HEK293 (cell line): ENCODE measurements around the gene HMGN2.
A peak's percentile ranks its signal among the peaks of the same experiment; 100 is the strongest.

ENCODE experiments used
- CTCF ChIA-PET: fragments of 350-600 bp; formaldehyde crosslinking; extraction: SDS; loops from one replicate; lab custom pipeline; 2021; ENCODE audit warnings: antibody characterized with exemption; lab: Yijun Ruan, JAX
- POLR2A ChIA-PET: fragments of 300-600 bp; formaldehyde crosslinking; extraction: SDS; loops from one replicate; lab custom pipeline; 2020; ENCODE audit warnings: antibody characterized with exemption, inconsistent platforms; lab: Yijun Ruan, JAX
- H3K27ac ChIP-seq: fragments of 200-500 bp; sonication (Bioruptor generic); 2 replicates; pipeline ENCODE4 v1.5.1; 2014; ENCODE audit warnings: low read depth, low read length, control low read depth, inconsistent platforms; ENCODE audit errors: extremely low read depth
- H3K36me3 ChIP-seq, 2 experiments: fragments of 200-500 bp in 1 of 2; sonication (Bioruptor generic) in 1 of 2; 1 replicate in 1 of 2; 2 replicates in 1 of 2; pipeline ENCODE4 v1.5.1; 2014 to 2017; ENCODE audit warnings: inconsistent platforms in 2 of 2, low read length in 2 of 2; ENCODE audit not compliant: control insufficient read depth in 2 of 2, insufficient read depth in 1 of 2
- H3K4me1 ChIP-seq: fragments of 200-500 bp; sonication (Bioruptor generic); 2 replicates; pipeline ENCODE4 v1.5.1; 2014; ENCODE audit warnings: mild to moderate bottlenecking, low read length, inconsistent platforms; ENCODE audit not compliant: control insufficient read depth, insufficient read depth
- H3K4me3 ChIP-seq: 2 replicates; pipeline ENCODE4 v1.5.1; 2011; ENCODE audit warnings: low read depth, mild to moderate bottlenecking, control low read depth, low read length, moderate library complexity
- H3K9me3 ChIP-seq: fragments of 200-500 bp; sonication (Bioruptor generic); 2 replicates; pipeline ENCODE4 v1.5.1; 2014; ENCODE audit warnings: low read depth, low read length, inconsistent platforms; ENCODE audit not compliant: control insufficient read depth, insufficient read depth
- FEZF1 ChIP-seq: fragments of 450-650 bp; formaldehyde crosslinking; IDR thresholded peaks from 2 replicates; pipeline ENCODE4 v1.5.1; 2016; ENCODE audit warnings: missing biosample characterization, missing genetic modification characterization
- KLF10 ChIP-seq: fragments of 450-650 bp; IDR thresholded peaks from 2 replicates; pipeline ENCODE4 v1.5.1; 2018; ENCODE audit warnings: missing biosample characterization, mild to moderate bottlenecking, missing genetic modification characterization
- MEIS1 ChIP-seq: sonication (generic); formaldehyde crosslinking; IDR thresholded peaks from 2 replicates; pipeline ENCODE4 v1.8.1; 2022; ENCODE audit warnings: missing genetic modification reagents, mild to moderate bottlenecking, borderline replicate concordance
- SETDB1 ChIP-seq: IDR thresholded peaks from one replicate; pipeline ENCODE4 v1.6.1; 2017; ENCODE audit warnings: mild to moderate bottlenecking, low read length, moderate library complexity, mixed read lengths; ENCODE audit not compliant: insufficient read length
- SP2 ChIP-seq: fragments of 450-650 bp; formaldehyde crosslinking; IDR thresholded peaks from 2 replicates; pipeline ENCODE4 v1.5.1; 2016; ENCODE audit warnings: missing biosample characterization, missing genetic modification characterization
- YY2 ChIP-seq: fragments of 450-650 bp; formaldehyde crosslinking; IDR thresholded peaks from 2 replicates; pipeline ENCODE4 v1.5.1; 2016; ENCODE audit warnings: missing biosample characterization, missing genetic modification characterization
- ZFP3 ChIP-seq: fragments of 450-650 bp; formaldehyde crosslinking; IDR thresholded peaks from 2 replicates; pipeline ENCODE4 v1.5.1; 2016; ENCODE audit warnings: low read depth, missing biosample characterization, missing genetic modification characterization
- ZNF10 ChIP-seq: fragments of 450-650 bp; formaldehyde crosslinking; IDR thresholded peaks from 2 replicates; pipeline ENCODE4 v1.5.1; 2017; ENCODE audit warnings: missing biosample characterization, missing genetic modification characterization
- ZNF140 ChIP-seq: fragments of 450-650 bp; formaldehyde crosslinking; IDR thresholded peaks from 2 replicates; pipeline ENCODE4 v1.5.1; 2016; ENCODE audit warnings: missing biosample characterization, missing genetic modification characterization
- ZNF169 ChIP-seq: fragments of 450-650 bp; formaldehyde crosslinking; IDR thresholded peaks from 2 replicates; pipeline ENCODE4 v1.5.1; 2016; ENCODE audit warnings: missing biosample characterization, missing genetic modification characterization
- ZNF175 ChIP-seq: fragments of 450-650 bp; formaldehyde crosslinking; IDR thresholded peaks from 2 replicates; pipeline ENCODE4 v1.5.1; 2016; ENCODE audit warnings: missing biosample characterization, missing genetic modification characterization
- ZNF335 ChIP-seq: fragments of 450-650 bp; formaldehyde crosslinking; conservative IDR thresholded peaks from 2 replicates; pipeline ENCODE4 v1.5.1; 2016; ENCODE audit warnings: missing biosample characterization, missing genetic modification characterization
- ZNF366 ChIP-seq: fragments of 450-650 bp; formaldehyde crosslinking; conservative IDR thresholded peaks from 2 replicates; pipeline ENCODE4 v1.5.1; 2016; ENCODE audit warnings: missing biosample characterization, missing genetic modification characterization
- ZNF37A ChIP-seq: fragments of 450-650 bp; IDR thresholded peaks from 2 replicates; pipeline ENCODE4 v1.5.1; 2018; ENCODE audit warnings: missing biosample characterization, missing genetic modification characterization
- ZNF473 ChIP-seq: fragments of 450-650 bp; formaldehyde crosslinking; IDR thresholded peaks from 2 replicates; pipeline ENCODE4 v1.5.1; 2017; ENCODE audit warnings: missing biosample characterization, missing genetic modification characterization
- ZNF549 ChIP-seq: fragments of 450-650 bp; IDR thresholded peaks from 2 replicates; pipeline ENCODE4 v1.5.1; 2018; ENCODE audit warnings: missing biosample characterization, missing genetic modification characterization, mild to moderate bottlenecking, inconsistent platforms, moderate library complexity
- ZNF600 ChIP-seq: fragments of 450-650 bp; formaldehyde crosslinking; IDR thresholded peaks from 2 replicates; pipeline ENCODE4 v1.5.1; 2016; ENCODE audit warnings: missing biosample characterization, missing genetic modification characterization
- ZNF610 ChIP-seq: fragments of 450-650 bp; formaldehyde crosslinking; IDR thresholded peaks from 2 replicates; pipeline ENCODE4 v1.5.1; 2016; ENCODE audit warnings: missing biosample characterization, missing genetic modification characterization, borderline replicate concordance
- ZNF660 ChIP-seq: fragments of 450-650 bp; IDR thresholded peaks from 2 replicates; pipeline ENCODE4 v1.5.1; 2018; ENCODE audit warnings: missing biosample characterization, mild to moderate bottlenecking, missing genetic modification characterization
- ZNF670 ChIP-seq: fragments of 450-650 bp; formaldehyde crosslinking; IDR thresholded peaks from 2 replicates; pipeline ENCODE4 v1.5.1; 2016; ENCODE audit warnings: missing biosample characterization, missing genetic modification characterization, low read depth
- ZNF791 ChIP-seq: fragments of 450-650 bp; formaldehyde crosslinking; IDR thresholded peaks from 2 replicates; pipeline ENCODE4 v1.5.1; 2016; ENCODE audit warnings: missing biosample characterization, missing genetic modification characterization
- TF ChIP-seq, protein P1 (sequence below): fragments of 450-650 bp; formaldehyde crosslinking; IDR thresholded peaks from 2 replicates; pipeline ENCODE4 v1.5.1; 2016; ENCODE audit warnings: missing biosample characterization, missing genetic modification characterization

HMGN2 gene

DNA sequence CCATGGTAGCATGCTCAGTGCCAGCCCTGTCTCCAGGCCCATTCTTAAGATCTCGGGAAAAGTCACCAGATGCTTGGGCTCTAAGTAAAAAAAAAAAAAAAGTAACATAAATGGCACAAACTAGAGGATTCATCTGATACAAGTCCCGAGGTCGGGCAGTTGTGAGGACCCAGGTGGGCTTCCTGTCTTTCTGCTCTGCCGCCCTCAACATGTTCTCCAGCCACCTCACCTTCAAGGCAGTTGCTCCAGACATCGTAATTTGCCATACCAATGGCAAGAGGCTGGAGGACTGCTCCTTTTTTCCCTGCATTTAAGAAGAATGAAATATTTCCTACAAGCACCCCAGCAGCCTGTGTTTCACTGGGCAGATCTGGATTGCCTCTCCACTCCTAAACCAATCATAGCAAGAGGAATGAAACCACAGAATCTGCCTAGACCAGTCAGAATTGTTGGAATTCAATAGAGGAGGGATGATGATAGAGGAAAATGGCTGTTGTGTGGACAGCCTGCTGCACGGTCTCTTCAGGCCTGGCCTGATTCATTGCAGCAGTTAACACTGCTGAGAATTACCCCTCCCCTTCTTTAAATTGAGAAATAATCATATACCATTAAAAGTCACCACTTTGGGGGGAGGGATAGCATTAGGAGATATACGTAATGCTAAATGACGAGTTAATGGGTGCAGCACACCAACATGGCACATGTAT lies 5.4 kb downstream of the HMGN2 start:
- peak; percentile 69; the same call in 1 of the 2 replicates for TF ChIP-seq ZNF600 (tag by site-specific recombination)
- no peak for TF ChIP-seq ZNF175 (tag by site-specific recombination)
- TF ChIP-seq ZNF335 = no peak
- no peak for TF ChIP-seq ZNF791 (tag by site-specific recombination)
- TF ChIP-seq FEZF1 (tag by site-specific recombination) = peak; percentile 57; the same call in 1 of the 2 replicates
- TF ChIP-seq ZNF473 (tag by site-specific recombination) = no peak
- TF ChIP-seq ZNF660 (tag by site-specific recombination) = peak; percentile 68; the same call in 1 of the 2 replicates
- TF ChIP-seq SP2 (tag by site-specific recombination) = peak; percentile 13; the same call in 1 of the 2 replicates
- ChIA-PET POLR2A (no interaction called here), CTCF (no interaction called here)
- H3K4me1 ChIP-seq = 0 out of 2 replicates have a peak, but pooled peaks cover 2% of the 10 kb centered on the region
- H3K9me3 ChIP-seq = no peaks in the 10 kb centered on the region
- H3K27ac ChIP-seq = no peak overlapping the region; the same call in 1 of the 2 replicates
- peaks cover 34 to 55% of the 10 kb centered on the region in 2 experiments for H3K36me3 ChIP-seq
- H3K4me3 ChIP-seq = no peak overlapping the region

DNA sequence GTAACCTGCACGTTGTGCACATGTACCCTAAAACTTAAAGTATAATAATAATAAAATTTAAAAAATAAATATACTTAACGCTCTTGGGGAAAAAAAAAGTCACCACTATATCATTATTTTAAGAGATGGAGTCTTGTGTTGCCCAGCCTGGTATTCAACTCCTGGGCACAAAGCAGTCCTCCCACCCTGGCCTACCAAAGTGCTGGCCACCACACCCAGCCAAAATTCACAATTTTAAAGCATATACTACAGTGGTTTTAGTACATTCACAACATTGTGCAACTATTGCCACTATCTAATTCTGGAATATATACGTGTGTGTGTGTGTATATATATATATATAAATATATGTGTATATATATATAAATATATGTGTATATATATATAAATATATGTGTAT lies 5.9 kb downstream of the HMGN2 start:
- H3K4me3 ChIP-seq = no peak overlapping the region
- POLR2A ChIA-PET = interaction anchor here (2.4 kb wide), 1 partner anchor 12 kb away, joined by 7 read pairs; no protein-coding TSS in a partner anchor
- TF ChIP-seq ZNF37A (tag by site-specific recombination) (no peak), KLF10 (no peak), MEIS1 (no peak), ZNF670 (tag by site-specific recombination) (no peak), ZFP3 (tag by site-specific recombination) (no peak), SETDB1 (no peak), ZNF140 (tag by site-specific recombination) (no peak), ZNF549 (no peak), ZNF610 (tag by site-specific recombination) (no peak)
- TF ChIP-seq, all 188 proteins: peak for 0
- 0 out of 2 replicates have a peak, but pooled peaks cover 2% of the 10 kb centered on the region for H3K4me1 ChIP-seq
- CTCF ChIA-PET = interaction anchor here (1.0 kb wide), 1 partner anchor 156 kb away, joined by 3 read pairs; no protein-coding TSS in a partner anchor
- H3K9me3 ChIP-seq = no peaks in the 10 kb centered on the region
- no peak overlapping the region for H3K27ac ChIP-seq
- H3K36me3 ChIP-seq = peaks cover 34 to 53% of the 10 kb centered on the region in 2 experiments

DNA sequence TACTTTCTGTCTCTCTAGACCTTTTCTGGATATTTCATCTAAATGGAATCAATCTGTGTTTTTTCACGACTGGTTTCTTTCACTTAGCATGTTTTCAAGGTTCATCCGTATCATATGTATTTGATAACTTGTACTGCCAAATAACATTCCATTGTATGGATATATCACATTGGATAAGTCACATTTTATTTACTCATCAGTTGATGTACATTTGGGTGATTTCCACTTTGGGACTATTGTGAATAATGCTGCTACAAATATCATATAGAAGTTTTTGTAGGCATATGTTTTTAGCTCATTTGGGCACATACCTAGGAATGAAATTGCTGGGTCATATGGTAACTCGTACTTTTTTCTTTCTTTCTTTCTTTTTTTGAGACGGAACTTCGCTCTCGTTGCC lies 6.7 kb downstream of the HMGN2 start:
- H3K36me3 ChIP-seq = peaks cover 29 to 45% of the 10 kb centered on the region in 2 experiments
- H3K9me3 ChIP-seq = no peaks in the 10 kb centered on the region
- no peak overlapping the region for H3K27ac ChIP-seq
- CTCF ChIA-PET = interaction anchor here (0.6 to 1.2 kb wide), 3 partner anchors 21 to 535 kb away, joined by 3 to 8 read pairs (median 3); no protein-coding TSS in a partner anchor
- TF ChIP-seq, protein P1, sequence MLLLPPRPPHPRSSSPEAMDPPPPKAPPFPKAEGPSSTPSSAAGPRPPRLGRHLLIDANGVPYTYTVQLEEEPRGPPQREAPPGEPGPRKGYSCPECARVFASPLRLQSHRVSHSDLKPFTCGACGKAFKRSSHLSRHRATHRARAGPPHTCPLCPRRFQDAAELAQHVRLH (tag by site-specific recombination) = no peak
- TF ChIP-seq ZNF169 (tag by site-specific recombination) (no peak), ZNF10 (peak; percentile 96), ZNF366 (tag by site-specific recombination) (peak; percentile 32; the same call in 1 of the 2 replicates), YY2 (tag by site-specific recombination) (no peak), ZNF600 (tag by site-specific recombination) (peak; percentile 44; the same call in 1 of the 2 replicates), ZNF37A (tag by site-specific recombination) (no peak)
- TF ChIP-seq, all 188 proteins: peak for 3
- POLR2A ChIA-PET = interaction anchor here (0.8 to 2.4 kb wide), 3 partner anchors 9 to 21 kb away, joined by 3 to 7 read pairs (median 4); no protein-coding TSS in a partner anchor
- Histone ChIP-seq H3K4me1 (0 out of 2 replicates have a peak, but pooled peaks cover 2% of the 10 kb centered on the region), H3K4me3 (no peak overlapping the region)
